ENCODE measurements around the gene SCG3. TPM values are rescaled to one million over a fixed set of nuclear protein-coding genes. Genes with fewer than 3 reads are reported as not detected.

The SCG3 gene
- total and polyA plus RNA-seq, 2 of the 4 experiments (the other 2 are of a cell fraction) = 0.02 TPM; not detected in 1

- TF ChIP-seq CHD1 (IDR thresholded peaks at IDR 0.05; ENCODE audit: low read depth, low read length) = no peak
- TF ChIP-seq RAD21 (IDR thresholded peaks at IDR 0.05; ENCODE audit: low read length) = no peak
Measured at GRCh38 chr15:51736751-51737521, 55.6 kb downstream of the SCG3 start (continued).

- H3K27ac ChIP-seq (ENCODE audit: insufficient read depth, low read length) = peak within 1 kb of the TSS; percentile 18; the same call in 1 of the 2 replicates
- WGBS, 2 experiments (ENCODE audit: extremely low coverage in 2 of 2, insufficient read length in 1 of 2) = 1% methylated on average over 13 of the region's 67 CpGs; no CpG with 5 or more reads in 1 of the 2 experiments
- H3K23ac ChIP-seq (ENCODE audit: low read depth, low read length) = peak within 1 kb of the TSS; percentile 79
- H3K9me3 ChIP-seq (ENCODE audit: control insufficient read depth, insufficient read depth, low read length) = no peaks in the 10 kb centered on the region
- H3K4me1 ChIP-seq (ENCODE audit: control insufficient read depth, insufficient read depth, low read length) = peaks cover 6% of the 10 kb centered on the region; the same call in 1 of the 2 replicates
- peak within 1 kb of the TSS; percentile 71 for H2AK9ac ChIP-seq (replicated peaks; ENCODE audit: low read depth, low read length, poor library complexity)
- H4K91ac ChIP-seq (ENCODE audit: insufficient read depth, low read depth, low read length) = peak within 1 kb of the TSS; percentile 23; the same call in 1 of the 2 replicates
- H4K20me1 ChIP-seq (ENCODE audit: insufficient read depth, low read length) = no peaks in the 10 kb centered on the region
- no peaks in the 10 kb centered on the region for H3K27me3 ChIP-seq (ENCODE audit: control insufficient read depth, insufficient read depth, low read length)
- ATAC-seq (ENCODE audit: low read depth) (peak; percentile 90), DNase-seq (peak; percentile 36)
- POLR2A ChIA-PET (ENCODE audit: unreplicated experiment) = interaction anchor here (0.6 to 1.1 kb wide), 2 partner anchors 20 to 106 kb away, joined by 3 to 4 read pairs; no protein-coding TSS in a partner anchor
- peak within 1 kb of the TSS; percentile 68 for H3K4ac ChIP-seq (ENCODE audit: low read depth, low read length)
- no peak within 1 kb of the TSS for H2BK20ac ChIP-seq (ENCODE audit: low read depth, low read length)
- BruUV-seq (replicated peaks) = no TSS peak
- peak within 1 kb of the TSS; percentile 98 for H2AFZ ChIP-seq (replicated peaks; ENCODE audit: low read length, poor library complexity)
- H3K79me1 ChIP-seq (ENCODE audit: low read depth in 1 of 2, low read length in 2 of 2) = peaks cover 8 to 31% of the 10 kb centered on the region in 2 experiments
- H3K9me1 ChIP-seq (ENCODE audit: insufficient read depth, low read length) = no peaks in the 10 kb centered on the region; the same call in 1 of the 2 replicates
- H4K5ac ChIP-seq (ENCODE audit: low read depth, low read length) = peak within 1 kb of the TSS; percentile 22
- in situ Hi-C loops (cut with MboI; ENCODE audit: low sequenced_read_pairs) = no loop called here
- H2BK15ac ChIP-seq (ENCODE audit: low read depth, low read length) = no peak within 1 kb of the TSS
- no peak within 1 kb of the TSS for H2AK5ac ChIP-seq (ENCODE audit: low read depth, low read length)
- H3K14ac ChIP-seq (replicated peaks; ENCODE audit: low read depth, low read length) = peak within 1 kb of the TSS; percentile 61
- H3K18ac ChIP-seq (ENCODE audit: low read depth, low read length) = no peak within 1 kb of the TSS; the same call in none of the 2 replicates
- no peak within 1 kb of the TSS for H3K56ac ChIP-seq (ENCODE audit: extremely low read depth, insufficient read depth, low read length)
- peak within 1 kb of the TSS; percentile 47 for H2BK5ac ChIP-seq (ENCODE audit: low read depth, low read length, poor library complexity, severe bottlenecking)
- 0 out of 2 replicates have a peak within 1 kb of the TSS, but pooled peaks have one; percentile 3 for H2BK120ac ChIP-seq (ENCODE audit: low read depth, low read length)
- no peaks in the 10 kb centered on the region for H3K36me3 ChIP-seq (ENCODE audit: control insufficient read depth, insufficient read depth, low read length)
- peak within 1 kb of the TSS; percentile 96 for H3K4me2 ChIP-seq (ENCODE audit: low read depth, low read length)
- intact Hi-C loops (cut with micrococcal nuclease) = loop anchor here (2.0 kb wide), 1 partner anchor 21 kb away; no protein-coding TSS in a partner anchor
- H4K8ac ChIP-seq (ENCODE audit: low read depth in 2 of 2, low read length in 2 of 2) = peak within 1 kb of the TSS; percentile 75 to 80
- CTCF ChIA-PET = interaction anchor here (0.7 to 2.2 kb wide), 4 partner anchors 16 to 146 kb away, joined by 3 to 16 read pairs (median 3); no protein-coding TSS in a partner anchor
- H3K9ac ChIP-seq (ENCODE audit: low read depth, low read length) = peak within 1 kb of the TSS; percentile 61
- peak within 1 kb of the TSS; percentile 98 for H3K4me3 ChIP-seq (ENCODE audit: insufficient read depth, low read depth, low read length)
- dilution Hi-C loops (cut with HindIII; ENCODE audit: low sequenced_read_pairs, unreplicated experiment) = no loop called here
- no peak for TF ChIP-seq CTCF (conservative IDR thresholded peaks at IDR 0.05; ENCODE audit: low read depth, low read length)
- TF ChIP-seq NFE2L2 (IDR thresholded peaks at IDR 0.05; ENCODE audit: low read depth, low read length) = no peak
- no peak for TF ChIP-seq BHLHE40 (IDR thresholded peaks at IDR 0.05; ENCODE audit: low read depth, low read length)
- no peak for TF ChIP-seq FOS (IDR thresholded peaks at IDR 0.05; ENCODE audit: low read depth, low read length)
- TF ChIP-seq POLR2A (IDR thresholded peaks at IDR 0.05; ENCODE audit: low read depth, low read length) = no peak
- TF ChIP-seq, protein P1, sequence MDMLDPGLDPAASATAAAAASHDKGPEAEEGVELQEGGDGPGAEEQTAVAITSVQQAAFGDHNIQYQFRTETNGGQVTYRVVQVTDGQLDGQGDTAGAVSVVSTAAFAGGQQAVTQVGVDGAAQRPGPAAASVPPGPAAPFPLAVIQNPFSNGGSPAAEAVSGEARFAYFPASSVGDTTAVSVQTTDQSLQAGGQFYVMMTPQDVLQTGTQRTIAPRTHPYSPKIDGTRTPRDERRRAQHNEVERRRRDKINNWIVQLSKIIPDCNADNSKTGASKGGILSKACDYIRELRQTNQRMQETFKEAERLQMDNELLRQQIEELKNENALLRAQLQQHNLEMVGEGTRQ (IDR thresholded peaks at IDR 0.05; ENCODE audit: low read depth, low read length) = no peak
- TF ChIP-seq RCOR1 (IDR thresholded peaks at IDR 0.05; ENCODE audit: insufficient replicate concordance, low read length) = no peak
- no peak for TF ChIP-seq MAFK (IDR thresholded peaks at IDR 0.05; ENCODE audit: low read depth, low read length)
- no peak for TF ChIP-seq SMC3 (IDR thresholded peaks at IDR 0.05; ENCODE audit: low read depth, low read length)
- no peak for TF ChIP-seq RAD21 (IDR thresholded peaks at IDR 0.05; ENCODE audit: low read length)
- TF ChIP-seq MXI1 (IDR thresholded peaks at IDR 0.05; ENCODE audit: borderline replicate concordance, low read depth, low read length) = no peak
Measured at GRCh38 chr15:51737522-51738305, 56.4 kb downstream of the SCG3 start, which contains the start of gene LYSMD2. LYSMD2 (minus strand) TSS chr15:51737655; CDS start chr15:51737622, 33 bp downstream.
